DMS153 (cell line): ENCODE results near the gene DTX2.
A peak's percentile ranks its signal among the peaks of the same experiment; 100 is the strongest.
"Not testable (repeated sequence)": the region's sequence is repeated elsewhere in the genome, so short reads cannot be mapped to it uniquely, and the experiment has no call there.

Experiments
- DNase-seq: peaks from one replicate; lab custom pipeline; 2025; lab: John Stamatoyannopoulos, UW

The DTX2 gene

DNA sequence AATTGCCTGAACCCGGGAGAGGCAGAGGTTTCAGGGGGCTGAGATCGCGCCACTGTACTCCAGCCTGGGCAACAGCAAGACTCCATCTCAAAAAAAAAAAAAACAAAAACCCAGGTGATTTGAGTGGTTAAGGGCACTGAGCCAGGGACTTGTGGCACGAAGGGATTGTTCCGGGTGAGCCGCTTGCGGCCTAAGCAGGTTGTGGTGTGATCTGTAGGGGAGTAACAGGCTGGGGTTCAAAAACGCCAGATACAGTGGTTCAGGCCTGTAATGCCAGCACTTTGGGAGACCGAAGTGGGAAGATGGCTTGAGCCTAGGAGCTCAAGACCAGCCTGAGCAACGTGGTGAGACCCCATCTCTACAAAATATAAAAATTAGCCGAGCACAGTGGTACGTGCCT lies 17.7 kb upstream of the DTX2 start:
- peak; percentile 20 for DNase-seq

GRCh38 chr7:76445577-76446008 lies 15.9 kb upstream of the DTX2 start:
- DNase-seq: not testable (repeated sequence)

- DNase-seq: not testable (repeated sequence)
These were observed 4.5 kb upstream of the DTX2 start for GRCh38 chr7:76457017-76457416.

DNA sequence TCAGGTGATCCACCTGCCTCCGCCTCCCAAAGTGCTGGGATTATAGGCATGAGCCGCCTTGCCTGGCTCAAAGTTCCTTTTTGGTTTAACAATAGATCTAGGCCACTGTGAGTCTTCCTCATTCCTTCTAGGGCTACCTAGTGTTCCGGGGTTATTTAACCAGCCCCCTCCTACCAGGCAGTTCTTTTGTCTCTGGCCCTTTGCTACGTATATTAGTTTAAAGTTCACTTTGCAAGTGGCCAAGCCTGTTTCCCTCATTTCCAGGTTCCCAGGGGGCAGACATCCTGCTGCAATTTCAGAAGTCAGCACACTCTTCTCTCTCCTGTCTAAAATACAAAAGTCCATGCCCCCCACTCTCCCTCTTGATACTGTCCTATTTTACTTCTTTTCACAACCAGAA lies 3.0 kb upstream of the DTX2 start:
- DNase-seq: not testable (repeated sequence)

- not testable (repeated sequence) for DNase-seq
These were observed 742 bp upstream of the DTX2 start for GRCh38 chr7:76460767-76461166.

DNA sequence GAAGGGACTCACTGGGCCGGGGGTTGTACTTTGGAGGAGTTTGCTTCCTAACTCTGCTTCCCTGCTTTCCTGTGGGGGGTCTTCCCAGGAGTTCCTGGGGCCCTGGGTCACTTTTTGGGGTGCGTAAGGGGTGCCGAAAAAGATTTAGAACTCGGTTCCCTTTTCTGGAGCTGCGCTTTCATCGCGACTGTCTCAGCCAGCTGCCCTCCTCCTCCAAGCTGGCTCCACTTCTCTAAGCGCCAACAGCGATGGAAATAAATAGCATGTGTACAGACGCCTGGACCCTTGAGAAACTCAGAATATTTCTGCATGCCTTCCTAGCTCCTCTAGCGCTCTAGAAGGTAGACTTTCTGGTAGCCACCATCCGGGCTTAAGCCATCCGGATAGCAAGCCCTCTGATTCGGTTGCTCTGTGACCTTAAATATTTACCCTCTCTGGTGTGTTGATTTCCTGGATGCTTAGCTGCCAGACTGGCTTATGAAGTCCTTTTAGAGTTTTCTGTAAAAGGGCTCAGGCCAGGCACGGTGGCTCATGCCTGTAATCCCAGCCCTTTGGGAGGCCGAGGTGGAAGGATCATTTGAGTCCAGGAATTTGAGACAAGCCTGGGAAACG lies 868 bp downstream of the DTX2 start:
- not testable (repeated sequence) for DNase-seq

DNA sequence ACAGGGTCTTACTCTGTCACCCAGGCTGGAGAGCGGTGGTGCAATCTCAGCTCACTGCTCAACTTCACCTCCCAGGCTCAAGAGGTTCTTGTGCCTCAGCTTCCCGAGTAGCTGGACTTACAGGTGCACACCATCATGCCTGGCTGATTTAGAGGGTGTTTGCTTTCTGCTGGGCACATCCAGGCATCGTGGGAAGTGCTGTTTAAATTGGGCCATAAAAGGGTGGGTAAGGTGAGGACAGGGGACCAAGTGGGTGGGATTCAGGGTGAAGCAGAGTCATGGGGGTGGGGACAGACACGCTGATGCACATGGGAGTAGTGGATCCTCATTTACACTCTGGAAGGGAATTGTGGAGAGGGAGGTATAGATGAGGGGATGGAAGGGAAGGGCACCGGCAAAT lies 3.5 kb downstream of the DTX2 start:
- not testable (repeated sequence) for DNase-seq

GRCh38 chr7:76465950-76466349 lies 4.4 kb downstream of the DTX2 start:
- DNase-seq: not testable (repeated sequence)

DNA sequence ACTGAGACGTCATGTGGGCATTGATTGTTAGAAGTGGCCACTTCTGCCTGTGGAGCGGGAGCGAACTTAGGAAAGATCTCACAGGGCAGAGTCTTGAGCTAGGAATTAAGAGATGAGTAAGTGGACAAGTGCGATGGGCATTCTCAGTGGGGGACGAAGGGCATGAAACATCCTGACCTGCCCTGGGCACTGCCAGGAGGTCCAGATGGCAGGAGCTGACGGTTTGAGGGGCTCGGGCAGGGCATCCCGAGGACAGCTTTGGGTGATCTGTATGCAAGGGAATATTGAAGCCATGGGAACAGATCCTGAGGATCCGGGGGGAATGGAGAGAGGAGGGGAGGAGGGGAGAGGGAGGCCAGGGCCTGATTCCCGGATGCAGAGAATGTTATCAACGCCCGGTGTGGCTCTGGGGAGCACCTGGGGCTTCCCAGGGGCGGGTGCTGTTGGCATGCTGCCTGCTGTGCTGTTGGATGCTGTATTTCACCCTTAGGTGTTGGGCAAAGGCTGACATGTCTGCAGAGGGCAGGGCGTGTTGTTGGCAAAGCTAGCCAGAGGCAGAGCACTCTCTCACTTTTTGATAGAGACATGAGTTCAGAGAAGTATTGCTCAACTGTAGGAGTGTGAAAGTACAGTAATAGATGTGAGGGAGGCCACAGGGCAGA lies 6.4 kb downstream of the DTX2 start:
- not testable (repeated sequence) for DNase-seq

DNA sequence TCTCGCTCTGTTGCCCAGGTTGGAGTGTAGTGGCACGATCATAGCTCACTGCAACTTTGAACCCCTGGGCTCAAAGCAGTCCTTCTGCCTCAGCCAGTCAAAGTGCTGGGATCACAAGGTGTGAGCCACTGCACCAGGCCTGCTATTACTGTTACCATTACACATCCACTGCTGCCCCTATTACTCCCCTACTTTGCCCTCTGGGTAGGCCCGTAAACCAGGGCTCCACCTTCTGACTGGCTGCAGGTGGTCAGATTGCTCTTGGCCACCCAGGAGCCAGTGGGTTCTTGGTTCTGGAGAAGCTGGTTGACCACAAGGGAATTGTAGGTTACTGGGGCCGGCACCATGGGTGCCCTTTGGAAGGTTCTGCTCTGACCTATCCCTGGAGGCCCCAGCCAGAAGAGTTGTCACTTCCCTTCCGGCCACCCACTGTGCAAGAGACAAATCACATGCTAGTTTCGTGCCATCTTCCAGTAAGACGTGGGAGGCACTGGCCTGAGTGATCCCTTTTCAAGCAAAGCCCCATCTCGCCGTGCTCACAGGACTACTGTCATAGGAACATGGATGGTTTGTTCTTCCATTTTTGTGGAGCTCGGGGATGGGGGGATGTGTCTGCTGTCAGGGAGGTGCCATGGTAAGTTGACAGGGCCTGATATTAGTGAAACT lies 10.2 kb downstream of the DTX2 start:
- DNase-seq: not testable (repeated sequence)

DNA sequence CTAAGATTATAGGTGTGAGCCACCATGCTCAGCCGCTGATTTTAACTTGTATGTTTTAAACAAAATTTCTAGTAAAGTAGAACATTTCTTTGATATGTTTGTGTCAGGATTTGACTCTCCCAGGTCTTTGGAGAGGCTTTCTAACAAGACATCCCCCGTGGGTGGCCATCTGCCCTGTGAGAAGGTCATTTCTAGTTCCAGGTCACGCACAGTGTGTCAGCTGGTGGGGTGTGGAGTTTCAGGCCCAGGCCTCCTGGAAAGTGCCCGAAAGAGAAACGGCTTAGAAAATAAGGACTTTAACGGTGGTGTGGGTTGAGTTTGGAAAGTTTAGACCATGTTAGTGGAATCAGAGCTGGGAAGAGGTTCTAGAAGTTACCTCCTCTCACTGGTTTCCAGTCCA lies 11.6 kb downstream of the DTX2 start:
- not testable (repeated sequence) for DNase-seq

DNA sequence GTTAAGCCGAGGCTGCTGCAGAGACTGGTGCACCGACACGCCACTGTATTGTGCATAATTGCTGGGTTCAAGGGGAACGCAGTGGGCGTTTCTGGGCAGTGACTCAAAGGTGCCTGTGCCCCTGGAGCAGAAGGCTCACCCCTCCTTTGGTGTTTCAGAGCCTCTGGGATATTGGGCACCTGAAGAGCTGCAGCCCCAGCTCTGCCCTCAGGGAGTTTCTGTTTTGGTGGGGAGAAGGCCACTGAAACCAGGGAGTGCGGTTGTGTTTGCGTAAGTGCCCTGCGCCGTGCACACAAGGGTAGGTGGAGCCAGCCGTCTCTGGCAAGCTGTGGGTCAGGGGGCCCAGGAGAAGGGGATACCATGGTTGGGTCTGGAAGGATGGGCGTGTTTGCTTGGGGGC lies 14.8 kb downstream of the DTX2 start:
- DNase-seq: not testable (repeated sequence)

- DNase-seq: not testable (repeated sequence)
These were observed 15.4 kb downstream of the DTX2 start for GRCh38 chr7:76476742-76477474.

- DNase-seq: not testable (repeated sequence)
These were observed 18.1 kb downstream of the DTX2 start for GRCh38 chr7:76479628-76480027.

GRCh38 chr7:76480403-76481253 lies 19.1 kb downstream of the DTX2 start:
- DNase-seq: not testable (repeated sequence)

GRCh38 chr7:76482660-76483059 lies 21.2 kb downstream of the DTX2 start:
- DNase-seq: not testable (repeated sequence)

DNA sequence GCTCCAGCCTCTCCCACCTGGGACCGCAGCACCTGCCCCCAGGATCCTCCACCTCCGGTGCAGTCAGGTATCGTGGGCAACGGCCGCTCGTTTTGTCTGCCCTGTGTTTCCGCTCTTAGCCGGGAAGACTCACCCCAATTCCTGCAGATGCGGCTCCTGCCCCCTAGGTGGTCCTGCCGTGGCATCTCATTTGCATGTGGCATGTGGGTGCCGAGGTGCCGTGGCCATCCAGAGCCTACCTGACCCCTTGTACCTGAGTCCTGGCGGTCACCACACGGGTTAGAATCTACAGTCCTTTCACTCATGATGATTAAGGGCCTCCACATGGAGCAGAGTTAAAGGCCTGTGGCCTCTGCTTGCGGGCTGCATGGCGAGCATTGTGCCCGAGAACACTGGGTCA lies 21.6 kb downstream of the DTX2 start:
- DNase-seq: not testable (repeated sequence)

GRCh38 chr7:76484456-76484855 lies 22.9 kb downstream of the DTX2 start:
- not testable (repeated sequence) for DNase-seq

GRCh38 chr7:76485822-76486610 lies 24.5 kb downstream of the DTX2 start:
- DNase-seq: not testable (repeated sequence)

DNA sequence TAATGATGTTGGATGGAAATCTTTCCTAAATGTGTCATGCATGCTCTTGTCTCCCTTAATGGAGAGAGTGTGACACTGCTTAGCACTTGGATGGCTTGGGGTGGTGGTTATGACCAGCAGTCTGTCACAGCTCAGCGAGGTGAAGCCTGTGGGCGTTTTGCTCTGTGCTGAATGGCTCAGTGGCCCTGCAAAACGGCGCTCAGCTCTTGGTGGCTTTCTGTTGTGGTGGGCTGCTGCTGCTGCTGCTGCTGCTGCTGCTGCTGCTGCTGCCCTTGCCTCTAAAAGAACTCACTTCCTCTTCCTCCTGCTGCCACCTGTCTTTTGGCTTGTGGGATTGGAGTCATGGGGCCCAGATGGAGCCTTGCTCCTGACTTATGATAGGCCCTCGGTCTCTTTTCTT lies 25.1 kb downstream of the DTX2 start:
- DNase-seq: not testable (repeated sequence)

GRCh38 chr7:76487969-76488368 lies 26.5 kb downstream of the DTX2 start:
- DNase-seq: not testable (repeated sequence)
